GM12891 (cell line): ENCODE results near the gene THAP10.

Experiments
- POLR2A ChIP-seq: IDR thresholded peaks from 2 replicates; pipeline ENCODE4 v1.6.1; 2011; ENCODE audit warnings: low read depth, low read length, control low read depth
- POLR2AphosphoS5 ChIP-seq: IDR thresholded peaks from 2 replicates; pipeline ENCODE4 v1.6.1; 2011; ENCODE audit warnings: low read depth, low read length, control low read depth
- SPI1 ChIP-seq: IDR thresholded peaks from 2 replicates; pipeline ENCODE4 v1.6.1; 2011; ENCODE audit warnings: low read depth, low read length, control low read depth
- TAF1 ChIP-seq: IDR thresholded peaks from 2 replicates; pipeline ENCODE4 v1.6.1; 2011; ENCODE audit warnings: low read depth, low read length, control low read depth

DNA sequence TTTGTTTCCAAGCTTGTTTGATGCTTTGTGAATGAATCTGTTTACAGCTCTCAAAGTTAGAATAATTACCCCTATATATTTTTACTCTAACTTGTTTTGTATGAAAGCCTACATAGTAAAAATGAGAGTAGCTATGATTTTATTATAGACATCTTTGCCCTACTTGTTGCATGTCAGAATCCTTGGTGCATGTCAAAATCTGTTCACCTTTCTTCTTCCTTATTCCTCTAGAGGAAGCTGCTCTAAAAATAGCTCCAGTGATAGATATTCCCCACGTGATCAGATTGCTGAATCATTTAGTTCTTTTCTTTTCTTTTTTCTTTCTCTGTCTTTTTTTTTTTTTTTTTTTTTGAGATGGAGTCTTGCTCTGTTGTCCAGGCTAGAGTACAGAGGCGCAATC lies 40.2 kb upstream of the THAP10 start:
- TF ChIP-seq POLR2A (no peak), POLR2AphosphoS5 (no peak), SPI1 (no peak), TAF1 (no peak)
